NCI-H526 (cell line): ENCODE results near the gene RFTN1.
A peak's percentile ranks its signal among the peaks of the same experiment; 100 is the strongest.
"Not testable (repeated sequence)": the region's sequence is repeated elsewhere in the genome, so short reads cannot be mapped to it uniquely, and the experiment has no call there.

Source experiments
- DNase-seq, 2 experiments: peaks; one replicate each; lab custom pipeline; 2025; lab: John Stamatoyannopoulos, UW

Gene RFTN1

DNA sequence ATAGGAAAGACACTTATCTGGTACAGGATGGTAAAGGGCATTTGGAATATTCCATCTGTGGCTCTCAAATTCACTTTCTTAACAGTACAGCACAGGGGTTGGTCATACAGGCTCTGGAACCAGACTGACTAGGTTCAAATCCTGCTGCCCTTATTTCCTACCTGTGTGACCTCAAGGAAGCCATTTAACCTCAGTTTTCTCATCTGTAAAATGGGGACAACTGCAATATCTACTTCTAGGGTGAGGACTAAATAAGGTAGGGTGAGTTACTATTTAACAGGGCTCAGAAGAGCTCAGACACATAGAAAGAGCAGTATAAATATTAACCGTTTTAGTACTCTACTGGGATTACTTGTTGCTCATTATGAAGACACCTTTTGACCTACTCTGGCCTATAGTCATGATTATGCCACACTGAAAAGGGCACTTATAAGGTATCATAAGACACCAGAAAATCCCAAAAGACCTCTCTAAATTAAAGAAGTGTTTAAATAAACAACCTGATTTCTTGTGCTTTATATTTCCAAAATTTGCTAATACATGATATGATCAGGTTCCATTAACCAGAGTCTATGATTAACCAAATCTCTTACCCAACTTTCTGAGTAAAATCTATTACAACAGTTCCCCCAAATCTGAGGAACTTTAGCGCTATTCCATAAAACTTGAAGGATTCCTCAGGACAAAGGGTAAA is 6.5 kb downstream of the RFTN1 start:
- no peak for DNase-seq

DNA sequence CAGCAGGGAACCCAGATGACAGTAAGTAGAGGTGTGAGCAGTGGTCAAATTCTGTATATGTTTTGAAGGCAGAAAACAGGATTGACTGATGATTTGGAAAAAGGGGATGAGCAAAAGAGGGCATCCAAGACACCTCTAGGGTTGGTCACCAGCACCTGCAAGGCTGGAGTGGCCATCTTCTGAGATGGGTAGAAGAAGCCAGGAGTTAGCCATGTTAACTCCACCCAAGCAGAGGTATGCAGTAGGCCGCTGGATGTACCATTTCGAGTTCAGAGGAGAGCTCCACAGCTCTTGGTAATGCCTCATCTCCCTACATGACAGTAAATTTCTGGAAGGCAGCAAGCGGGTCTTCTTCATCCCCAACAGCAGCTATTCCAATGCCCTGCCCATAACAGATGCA is 7.0 kb downstream of the RFTN1 start:
- no peak for DNase-seq

DNA sequence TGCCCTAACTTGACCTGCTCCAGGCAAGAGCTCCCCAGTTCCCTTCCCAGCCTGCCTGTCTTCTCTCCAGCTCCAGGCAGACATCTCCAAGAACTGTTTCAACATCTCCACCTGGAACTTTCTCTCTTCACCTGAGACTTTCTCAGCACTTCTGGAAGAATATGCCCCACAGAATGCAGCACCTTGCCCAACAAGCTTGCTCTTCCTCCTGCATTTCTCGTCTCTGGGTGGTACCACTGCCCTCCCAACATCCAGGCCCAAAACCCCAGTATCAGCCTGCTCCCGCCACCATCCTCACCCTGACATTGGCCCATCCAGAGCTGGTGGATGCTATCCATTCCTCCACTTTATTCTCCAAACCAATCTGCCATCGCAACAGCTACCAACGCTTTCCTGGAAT is 8.8 kb downstream of the RFTN1 start:
- DNase-seq: no peak

GRCh38 chr3:16504242-16504641 is 9.3 kb downstream of the RFTN1 start:
- DNase-seq: no peak

GRCh38 chr3:16503191-16503776 is 10.2 kb downstream of the RFTN1 start:
- no peak for DNase-seq

- no peak for DNase-seq
These were observed 11.1 kb downstream of the RFTN1 start for GRCh38 chr3:16502347-16502908.

DNA sequence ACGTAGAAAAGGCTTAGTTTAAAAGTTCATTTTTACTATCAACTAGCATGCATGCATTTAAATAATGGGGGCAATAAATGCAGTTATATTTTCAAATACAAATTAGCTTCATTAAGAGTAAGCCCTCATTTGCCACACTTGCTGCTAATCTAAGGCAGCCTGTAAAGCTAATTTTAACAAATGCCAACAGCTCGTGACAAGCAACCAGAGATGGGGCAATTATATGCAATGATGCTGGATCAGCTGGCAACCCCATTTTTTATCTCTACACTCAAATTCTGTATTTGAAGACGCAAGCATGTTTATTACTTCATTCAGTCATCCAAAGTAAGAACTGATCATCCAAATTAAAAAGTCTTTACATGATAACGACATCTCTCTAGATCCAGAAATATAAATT is 12.1 kb downstream of the RFTN1 start:
- no peak for DNase-seq

GRCh38 chr3:16500911-16501310 is 12.6 kb downstream of the RFTN1 start:
- DNase-seq: no peak

GRCh38 chr3:16500093-16500492 is 13.4 kb downstream of the RFTN1 start:
- DNase-seq: no peak

DNA sequence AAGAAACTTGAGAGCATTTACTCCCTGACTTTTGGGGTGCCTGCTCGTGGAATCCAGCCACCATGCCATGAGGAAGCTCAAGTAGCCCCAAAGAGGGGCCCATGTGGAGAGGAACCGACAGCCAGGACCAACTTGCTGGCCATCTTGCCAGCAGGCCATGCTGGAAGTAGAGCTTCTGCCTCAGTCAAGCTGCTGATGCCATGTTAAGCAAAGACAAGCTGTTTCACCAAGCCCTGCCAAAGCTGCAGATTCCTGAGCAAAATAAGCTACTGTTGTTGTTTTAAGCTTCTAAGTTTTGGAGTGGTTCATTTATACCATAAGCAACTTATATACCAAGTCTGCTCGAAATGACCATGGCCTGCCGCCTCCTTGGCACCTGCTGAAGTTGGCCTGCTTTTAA is 14.1 kb downstream of the RFTN1 start:
- no peak for DNase-seq

- no peak for DNase-seq
These were observed 15.2 kb downstream of the RFTN1 start for GRCh38 chr3:16498130-16498890.

GRCh38 chr3:16496408-16497222 is 16.9 kb downstream of the RFTN1 start:
- no peak for DNase-seq

- DNase-seq: no peak
These were observed 17.5 kb downstream of the RFTN1 start for GRCh38 chr3:16496008-16496407.

- peak; percentile 19 to 29 for DNase-seq
These were observed 18.6 kb downstream of the RFTN1 start for GRCh38 chr3:16494814-16495431.

GRCh38 chr3:16494094-16494493 is 19.4 kb downstream of the RFTN1 start:
- no peak for DNase-seq

- no peak for DNase-seq
These were observed 23.4 kb downstream of the RFTN1 start for GRCh38 chr3:16490062-16490619.

DNA sequence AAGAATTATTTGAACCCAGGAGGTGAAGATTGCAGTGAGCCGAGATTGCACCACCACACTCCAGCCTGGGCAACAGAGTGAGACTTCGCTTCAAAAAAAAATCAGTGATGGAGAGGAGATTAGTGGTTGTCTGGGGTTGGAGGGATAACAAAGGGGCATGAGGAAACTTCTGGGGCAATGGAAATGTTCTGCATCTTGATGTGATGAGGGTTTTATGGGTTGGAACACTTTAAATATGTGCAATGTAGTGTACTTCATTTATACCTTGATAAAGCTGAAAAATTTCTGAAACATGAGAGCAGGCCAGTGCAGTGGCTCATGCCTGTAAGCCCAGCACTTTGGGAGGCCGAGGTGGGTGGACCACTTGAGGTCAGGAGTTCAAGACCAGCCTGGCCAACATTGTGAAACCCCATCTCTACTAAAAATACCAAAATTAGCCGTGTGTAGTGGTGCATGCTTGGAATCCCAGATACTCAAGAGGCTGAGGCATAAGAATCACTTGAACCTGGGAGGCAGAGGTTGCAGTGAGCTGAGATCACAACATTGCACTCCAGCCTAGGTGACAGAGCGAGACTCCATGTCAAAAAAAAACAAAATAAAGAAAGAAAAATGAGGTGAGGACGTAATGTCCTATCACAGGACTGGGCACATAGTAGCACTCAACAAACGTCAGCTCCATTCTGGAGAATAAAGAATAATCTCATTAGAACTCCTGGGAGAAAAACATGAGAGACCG is 24.0 kb downstream of the RFTN1 start:
- not testable (repeated sequence) for DNase-seq

DNA sequence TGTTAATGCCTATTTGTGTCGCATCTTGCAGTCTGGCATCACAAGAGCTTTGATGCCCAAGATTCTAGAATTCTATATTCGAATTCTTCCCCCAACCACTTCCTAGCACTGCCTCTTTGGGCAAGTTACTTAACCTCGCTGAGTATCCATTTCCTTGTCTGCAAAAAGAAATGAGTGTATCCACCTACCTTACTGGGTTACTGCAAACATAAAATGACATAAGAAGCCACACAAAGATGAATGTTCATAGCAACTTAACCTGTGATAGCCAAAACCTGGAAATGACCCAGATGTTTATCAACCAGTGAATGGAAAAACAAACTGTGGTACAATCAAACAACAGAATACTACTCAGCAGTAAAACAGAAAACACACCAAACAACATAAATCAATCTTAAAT is 24.9 kb downstream of the RFTN1 start:
- no peak for DNase-seq

- no peak for DNase-seq
These were observed 25.9 kb downstream of the RFTN1 start for GRCh38 chr3:16487511-16488175.

GRCh38 chr3:16486951-16487480 is 26.5 kb downstream of the RFTN1 start:
- DNase-seq: no peak
